Fibroblast of mammary gland (primary cell): ENCODE measurements around the gene NPDC1.

Experiments used
- DNase-seq: peaks from one replicate; pipeline ENCODE4 v3.0.0-alpha.2; 2010; ENCODE audit warnings: low read depth
- H3K4me3 ChIP-seq: 2 replicates; pipeline ENCODE4 v1.5.1; 2011; ENCODE audit warnings: low read depth, mild to moderate bottlenecking, low read length, moderate library complexity; ENCODE audit not compliant: control insufficient read depth
- TF ChIP-seq, protein P1 (sequence below): conservative IDR thresholded peaks from 2 replicates; pipeline ENCODE4 v1.5.1; 2011; ENCODE audit warnings: low read depth, low read length, inconsistent platforms; ENCODE audit not compliant: control insufficient read depth, insufficient read depth

Gene NPDC1

DNA sequence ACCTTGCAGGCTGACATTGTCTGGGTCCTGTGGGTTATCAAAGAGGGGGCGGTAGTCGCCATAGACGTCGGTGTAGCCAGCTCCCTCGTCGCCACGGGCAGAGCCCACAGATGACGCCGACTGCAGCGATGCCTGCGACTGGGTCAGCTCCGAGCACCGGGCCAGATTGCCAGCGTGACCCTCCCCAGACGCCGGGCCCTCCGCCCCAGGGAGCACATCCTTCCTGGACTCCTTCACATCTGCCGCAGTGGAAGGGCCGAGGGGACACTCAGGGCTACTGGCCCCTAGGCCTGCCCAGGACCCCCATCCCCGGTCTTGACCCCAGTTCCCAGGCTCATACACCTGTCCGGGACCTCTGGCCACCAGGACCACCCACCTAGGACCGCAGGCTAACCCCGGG lies 31.8 kb downstream of the NPDC1 start:
- H3K4me3 ChIP-seq: no peak overlapping the region
- TF ChIP-seq, protein P1, sequence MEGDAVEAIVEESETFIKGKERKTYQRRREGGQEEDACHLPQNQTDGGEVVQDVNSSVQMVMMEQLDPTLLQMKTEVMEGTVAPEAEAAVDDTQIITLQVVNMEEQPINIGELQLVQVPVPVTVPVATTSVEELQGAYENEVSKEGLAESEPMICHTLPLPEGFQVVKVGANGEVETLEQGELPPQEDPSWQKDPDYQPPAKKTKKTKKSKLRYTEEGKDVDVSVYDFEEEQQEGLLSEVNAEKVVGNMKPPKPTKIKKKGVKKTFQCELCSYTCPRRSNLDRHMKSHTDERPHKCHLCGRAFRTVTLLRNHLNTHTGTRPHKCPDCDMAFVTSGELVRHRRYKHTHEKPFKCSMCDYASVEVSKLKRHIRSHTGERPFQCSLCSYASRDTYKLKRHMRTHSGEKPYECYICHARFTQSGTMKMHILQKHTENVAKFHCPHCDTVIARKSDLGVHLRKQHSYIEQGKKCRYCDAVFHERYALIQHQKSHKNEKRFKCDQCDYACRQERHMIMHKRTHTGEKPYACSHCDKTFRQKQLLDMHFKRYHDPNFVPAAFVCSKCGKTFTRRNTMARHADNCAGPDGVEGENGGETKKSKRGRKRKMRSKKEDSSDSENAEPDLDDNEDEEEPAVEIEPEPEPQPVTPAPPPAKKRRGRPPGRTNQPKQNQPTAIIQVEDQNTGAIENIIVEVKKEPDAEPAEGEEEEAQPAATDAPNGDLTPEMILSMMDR: no peak

DNA sequence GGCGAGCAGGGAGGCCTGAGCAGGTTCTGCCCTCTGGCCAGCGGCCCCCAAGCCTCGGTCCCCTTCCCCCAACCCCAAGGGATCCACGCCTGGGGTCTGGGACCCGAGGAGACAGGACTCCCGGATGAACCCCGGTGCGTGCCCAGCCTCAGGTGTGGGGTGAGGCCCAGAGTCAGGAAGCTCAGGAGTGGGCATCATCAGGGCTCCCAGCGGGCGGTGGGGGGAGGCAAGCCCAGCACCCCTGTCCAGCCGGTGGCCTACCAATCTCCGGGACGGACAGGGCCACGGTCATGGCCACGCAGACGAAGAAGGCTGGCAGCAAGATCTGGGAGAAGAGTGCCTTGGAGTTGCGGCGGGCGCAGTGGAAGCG lies 32.4 kb downstream of the NPDC1 start:
- H3K4me3 ChIP-seq: no peak overlapping the region
- DNase-seq: no peak
- TF ChIP-seq, protein P1: no peak

More for the DNA sequence above, 31.8 kb downstream of the NPDC1 start:
- no peak for DNase-seq

DNA sequence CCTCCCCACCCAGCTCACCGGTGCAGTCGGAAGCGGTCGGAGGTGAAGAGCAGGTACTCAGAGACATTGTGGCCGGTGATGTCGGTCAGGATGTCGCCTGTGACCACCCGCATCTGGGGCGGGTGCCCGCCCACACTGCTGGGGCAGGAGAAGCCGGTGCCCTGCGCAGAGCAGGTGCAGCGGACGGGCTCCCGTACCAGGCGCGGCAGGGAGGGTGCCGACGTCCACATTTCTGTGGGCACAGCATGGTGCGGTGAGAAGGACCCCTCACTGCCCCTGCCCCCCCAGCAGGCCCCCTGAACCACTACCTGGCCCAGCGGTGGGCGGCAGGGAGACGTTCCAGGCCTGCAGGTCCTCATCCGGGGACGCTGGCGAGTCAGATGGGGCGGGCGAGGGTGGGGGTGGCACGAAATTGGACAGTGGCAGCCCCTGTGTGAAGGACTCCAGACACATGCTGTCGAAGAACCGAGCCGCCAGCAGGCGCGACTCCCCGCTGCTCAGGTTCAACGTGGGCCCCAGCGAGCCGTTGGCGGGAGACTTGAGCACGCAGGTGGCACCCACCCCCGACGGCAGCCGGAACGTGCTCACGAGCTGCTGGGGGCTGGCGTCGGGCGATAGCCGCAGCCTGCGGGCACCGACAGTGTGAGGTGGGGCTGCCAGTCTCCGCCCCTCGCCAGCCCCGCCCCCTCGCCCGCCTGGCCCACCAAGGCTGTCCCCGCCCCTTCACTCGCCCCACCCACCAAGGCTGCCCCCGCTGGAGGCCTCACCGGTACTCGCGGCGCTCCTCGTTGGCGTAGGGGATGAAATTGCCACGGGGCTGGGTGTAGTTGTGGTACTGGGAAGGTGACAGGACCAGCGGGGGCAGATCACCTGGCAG lies 33.0 kb downstream of the NPDC1 start:
- TF ChIP-seq, protein P1: no peak
- H3K4me3 ChIP-seq: no peak overlapping the region
- DNase-seq: no peak

DNA sequence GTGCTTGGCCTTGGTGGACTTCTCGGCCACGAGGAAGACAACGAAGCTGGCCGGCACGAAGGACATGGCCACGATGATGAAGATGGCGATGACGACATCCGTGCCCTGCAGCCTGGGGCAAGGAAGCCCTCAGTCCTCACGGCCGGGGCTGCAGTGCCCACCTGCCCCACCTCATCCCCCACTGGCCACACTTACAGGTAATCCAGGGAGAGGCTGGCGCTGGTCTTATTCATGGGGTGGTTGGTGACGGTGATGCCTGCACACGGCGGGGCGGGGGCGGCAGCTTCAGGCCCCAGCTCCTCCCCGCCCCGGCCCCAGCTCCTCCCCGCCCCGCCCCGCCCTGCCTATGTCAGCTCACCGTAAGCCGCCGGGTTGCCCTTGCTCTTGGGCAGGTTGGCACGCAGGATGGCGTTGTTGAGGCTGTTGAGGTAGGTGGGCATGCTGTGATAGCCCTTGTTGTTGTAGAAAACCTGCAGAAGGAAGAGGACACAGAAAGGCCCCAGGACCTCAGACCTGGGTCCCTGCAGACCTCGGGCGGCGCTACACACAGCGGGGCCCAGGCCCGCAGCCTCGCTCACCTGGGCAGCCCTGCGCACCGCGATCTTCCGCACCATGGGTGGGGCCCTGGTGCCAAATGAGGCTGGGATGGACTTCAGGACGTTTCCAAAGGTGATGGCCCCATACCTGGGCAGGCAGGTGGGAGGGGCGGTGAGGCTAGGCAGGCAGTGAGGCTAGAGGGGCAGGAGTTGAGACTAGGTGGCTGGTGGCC lies 33.9 kb downstream of the NPDC1 start:
- no peak overlapping the region for H3K4me3 ChIP-seq
- TF ChIP-seq, protein P1: no peak
- no peak for DNase-seq

DNA sequence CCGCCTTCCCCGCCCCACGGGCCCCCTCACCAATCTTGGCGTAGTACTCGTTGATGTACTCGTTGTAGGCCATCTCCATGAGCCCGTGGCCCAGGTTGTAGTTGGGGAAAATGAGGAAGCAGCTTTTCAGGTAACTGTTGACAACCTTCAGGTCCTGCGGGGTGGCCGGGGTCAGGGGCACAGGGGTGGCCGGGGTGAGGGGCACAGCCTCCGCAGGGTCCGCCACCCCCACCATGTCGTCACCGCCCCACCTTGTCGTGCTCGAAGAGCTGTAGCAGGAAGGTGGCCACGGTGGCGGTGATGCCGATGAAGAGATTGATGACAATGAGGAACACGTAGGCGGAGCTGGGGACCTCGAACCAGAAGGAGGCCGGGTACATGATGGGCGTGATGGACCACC lies 34.8 kb downstream of the NPDC1 start:
- TF ChIP-seq, protein P1: no peak
- no peak overlapping the region for H3K4me3 ChIP-seq
- DNase-seq: no peak

DNA sequence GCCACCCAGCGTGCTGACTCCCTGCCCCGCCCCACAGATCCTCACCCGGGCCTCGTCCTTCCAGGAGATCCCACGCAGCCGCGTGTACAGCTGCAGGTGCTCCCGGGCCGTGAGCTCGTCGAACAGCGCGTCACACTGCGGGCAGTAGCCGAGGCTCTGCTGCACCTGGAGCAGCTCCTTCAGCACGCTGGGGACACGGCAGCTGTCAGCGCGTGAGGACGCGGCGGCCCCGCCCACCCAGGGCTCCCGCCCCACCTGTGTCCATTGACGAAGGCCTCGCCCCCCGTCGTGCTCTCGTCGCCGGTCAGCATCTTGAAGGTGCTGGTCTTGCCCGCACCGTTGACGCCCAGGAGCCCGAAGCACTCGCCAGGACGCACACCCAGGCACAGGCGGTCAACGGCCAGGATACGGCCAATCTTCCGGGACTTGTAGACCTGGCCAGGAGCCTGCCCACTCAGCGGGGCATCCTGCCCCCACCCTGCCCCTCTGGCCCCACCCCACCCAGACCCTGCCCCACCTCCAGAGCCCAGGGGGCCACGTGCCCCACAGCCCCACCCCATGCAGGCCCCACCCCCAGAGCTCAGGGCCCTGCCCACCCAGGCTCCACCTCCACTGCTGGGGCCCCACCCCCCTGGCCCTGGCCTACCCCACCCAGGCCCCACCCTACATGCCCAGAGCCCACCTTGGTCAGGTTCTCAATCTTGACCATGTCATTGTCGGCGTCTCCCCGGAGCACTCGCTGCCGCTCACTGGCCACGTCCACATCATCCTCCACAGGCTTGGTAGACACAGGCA lies 35.8 kb downstream of the NPDC1 start:
- TF ChIP-seq, protein P1: no peak
- no peak for DNase-seq
- H3K4me3 ChIP-seq: no peak overlapping the region
